Inferior parietal cortex (tissue), 1 donor: ENCODE results near the gene EEF1E1.

Experiments used
- DNase-seq: peaks from one replicate; pipeline ENCODE4 v3.0.0-alpha.2; 2016; ENCODE audit errors: extremely low spot score

Gene EEF1E1

GRCh38 chr6:8087870-8088754 lies 14.2 kb downstream of the EEF1E1 start:
- DNase-seq = no peak

- DNase-seq = no peak
Measured at GRCh38 chr6:8086755-8087306, 15.5 kb downstream of the EEF1E1 start.

- no peak for DNase-seq
Measured at GRCh38 chr6:8085053-8085511, 17.3 kb downstream of the EEF1E1 start.

- no peak for DNase-seq
Measured at GRCh38 chr6:8084586-8084985, 17.8 kb downstream of the EEF1E1 start.

GRCh38 chr6:8082954-8083858 lies 19.1 kb downstream of the EEF1E1 start:
- no peak for DNase-seq

- DNase-seq = no peak
Measured at GRCh38 chr6:8082572-8082953, 19.8 kb downstream of the EEF1E1 start.

- no peak for DNase-seq
Measured at GRCh38 chr6:8080362-8081151, 21.8 kb downstream of the EEF1E1 start.

GRCh38 chr6:8079126-8079525 lies 23.2 kb downstream of the EEF1E1 start:
- no peak for DNase-seq

GRCh38 chr6:8077991-8078390 lies 24.4 kb downstream of the EEF1E1 start:
- DNase-seq = no peak

GRCh38 chr6:8075704-8076103 lies 26.6 kb downstream of the EEF1E1 start:
- no peak for DNase-seq

- no peak for DNase-seq
Measured at GRCh38 chr6:8075185-8075584, 27.2 kb downstream of the EEF1E1 start.

GRCh38 chr6:8074213-8074612 lies 28.1 kb downstream of the EEF1E1 start:
- no peak for DNase-seq

- DNase-seq = no peak
Measured at GRCh38 chr6:8073758-8074157, 28.6 kb downstream of the EEF1E1 start.

- DNase-seq = no peak
Measured at GRCh38 chr6:8070718-8071117, 31.6 kb downstream of the EEF1E1 start.

- DNase-seq = no peak
Measured at GRCh38 chr6:8069631-8070284, 32.6 kb downstream of the EEF1E1 start.

GRCh38 chr6:8069151-8069550 lies 33.2 kb downstream of the EEF1E1 start:
- DNase-seq = no peak

GRCh38 chr6:8066108-8066507 lies 36.2 kb downstream of the EEF1E1 start:
- DNase-seq = no peak

- peak; percentile 31 for DNase-seq
Measured at GRCh38 chr6:8065519-8065911, 36.8 kb downstream of the EEF1E1 start.

GRCh38 chr6:8064638-8065518 lies 37.5 kb downstream of the EEF1E1 start:
- DNase-seq = no peak
